T-cell (primary cell): ENCODE measurements around the gene SMG7. TPM values are rescaled to one million over a fixed set of nuclear protein-coding genes. Genes with fewer than 3 reads are reported as not detected.

Experiments
- ATAC-seq, 4 experiments: fragments of 200-7000 bp in 3 of 4; fragments of 150-1000 bp in 1 of 4; cut with Tn5 transposase; replicated peaks in 1 of 4; 1 replicate in 3 of 4; 2 replicates in 1 of 4; pipeline ENCODE4 v1.10.0; 2021; ENCODE audit warnings: moderate library complexity in 3 of 4, mild to moderate bottlenecking in 2 of 4, moderate number of reproducible peaks in 1 of 4
- CTCF ChIA-PET, 2 donors: fragments of 300-600 bp; sonication (Branson Sonifier 250); formaldehyde crosslinking; loops; one replicate each; lab custom pipeline; 2022; ENCODE audit warnings: antibody characterized with exemption in 2 of 2; lab: Charles Lee
- POLR2A ChIA-PET, 2 donors: fragments of 300-600 bp; sonication (Branson Sonifier 250); formaldehyde crosslinking; loops; one replicate each; lab custom pipeline; 2022; ENCODE audit warnings: antibody characterized with exemption in 2 of 2; lab: Charles Lee
- DNase-seq, 35 experiments: peaks; one replicate each; pipeline versions ENCODE4 v3.0.0 to v3.0.0-alpha.2; 2013 to 2023
- H3K27ac ChIP-seq: one replicate; pipeline ENCODE4 v1.5.1; 2013; ENCODE audit warnings: low read length
- H3K27me3 ChIP-seq, 2 experiments: replicated peaks in 1 of 2; 1 replicate in 1 of 2; 2 replicates in 1 of 2; pipeline versions ENCODE4 v1.6.1 to v1.7.0; 2013; ENCODE audit warnings: low read length in 1 of 2, mixed read lengths in 1 of 2; ENCODE audit not compliant: control insufficient read depth in 2 of 2, insufficient read depth in 2 of 2; ENCODE audit errors: extremely low read depth in 1 of 2
- H3K36me3 ChIP-seq, 2 donors: 1 replicate in 1 of 2; 2 replicates in 1 of 2; pipeline versions ENCODE4 v1.6.1 to v1.7.0; 2013; ENCODE audit warnings: low read length in 1 of 2; ENCODE audit not compliant: control insufficient read depth in 2 of 2, insufficient read depth in 1 of 2; ENCODE audit errors: extremely low read depth in 1 of 2
- H3K4me1 ChIP-seq, 2 experiments: 1 replicate in 1 of 2; 2 replicates in 1 of 2; pipeline versions ENCODE4 v1.6.1 to v1.7.0; 2013; ENCODE audit warnings: low read length in 2 of 2, mixed read lengths in 1 of 2; ENCODE audit not compliant: insufficient read depth in 2 of 2, control insufficient read depth in 1 of 2; ENCODE audit errors: extremely low read depth in 1 of 2
- H3K4me3 ChIP-seq, 2 donors: 1 replicate in 1 of 2; 2 replicates in 1 of 2; pipeline versions ENCODE4 v1.5.1 to v1.7.0; 2013; ENCODE audit warnings: mild to moderate bottlenecking in 2 of 2, low read length in 1 of 2, moderate library complexity in 1 of 2; ENCODE audit not compliant: control insufficient read depth in 1 of 2; ENCODE audit errors: extremely low read depth in 1 of 2
- H3K9me3 ChIP-seq: 2 replicates; pipeline ENCODE4 v1.7.0; 2013
- H3K27ac Mint-ChIP-seq, 2 donors: one replicate each; pipeline ENCODE4 v1.8.0; 2020 to 2021; ENCODE audit warnings: mild to moderate bottlenecking in 2 of 2, mixed read lengths in 2 of 2
- H3K27me3 Mint-ChIP-seq, 2 donors: one replicate each; pipeline ENCODE4 v1.8.0; 2021 to 2022; ENCODE audit warnings: mixed read lengths in 2 of 2
- H3K36me3 Mint-ChIP-seq: one replicate; pipeline ENCODE4 v1.8.0; 2021; ENCODE audit warnings: mixed read lengths
- H3K4me1 Mint-ChIP-seq, 3 donors: one replicate each; pipeline ENCODE4 v1.8.0; 2020 to 2022; ENCODE audit warnings: mixed read lengths in 3 of 3, mild to moderate bottlenecking in 1 of 3
- H3K4me3 Mint-ChIP-seq, 3 donors: one replicate each; pipeline ENCODE4 v1.8.0; 2020 to 2022; ENCODE audit warnings: mild to moderate bottlenecking in 3 of 3, mixed read lengths in 3 of 3, moderate library complexity in 3 of 3
- H3K9me3 Mint-ChIP-seq, 3 donors: one replicate each; pipeline ENCODE4 v1.8.0; 2020 to 2022; ENCODE audit warnings: mixed read lengths in 3 of 3
- WGBS: methylation state at CpG from one replicate; pipeline ENCODE4 v1.1.5; 2013; ENCODE audit warnings: missing lambda C conversion rate; ENCODE audit not compliant: insufficient coverage; 5-methylcytosine and 5-hydroxymethylcytosine counted together
- total RNA-seq, 35 experiments: library from RNA in 6 of 35; stranded (reverse) in 6 of 35; fragments of 120-200 nt in 1 of 35; gene quantifications; one replicate each; pipeline versions ENCODE4 v1.2.1 to v1.2.4 and lab custom pipeline; 2013 to 2026

SMG7 gene
- total RNA-seq, 5 donors from 2014 or later (not counting 1 experiment from before 2014, with no cell fraction given) = 52.6 to 59.0 (median 54.6) TPM

DNA sequence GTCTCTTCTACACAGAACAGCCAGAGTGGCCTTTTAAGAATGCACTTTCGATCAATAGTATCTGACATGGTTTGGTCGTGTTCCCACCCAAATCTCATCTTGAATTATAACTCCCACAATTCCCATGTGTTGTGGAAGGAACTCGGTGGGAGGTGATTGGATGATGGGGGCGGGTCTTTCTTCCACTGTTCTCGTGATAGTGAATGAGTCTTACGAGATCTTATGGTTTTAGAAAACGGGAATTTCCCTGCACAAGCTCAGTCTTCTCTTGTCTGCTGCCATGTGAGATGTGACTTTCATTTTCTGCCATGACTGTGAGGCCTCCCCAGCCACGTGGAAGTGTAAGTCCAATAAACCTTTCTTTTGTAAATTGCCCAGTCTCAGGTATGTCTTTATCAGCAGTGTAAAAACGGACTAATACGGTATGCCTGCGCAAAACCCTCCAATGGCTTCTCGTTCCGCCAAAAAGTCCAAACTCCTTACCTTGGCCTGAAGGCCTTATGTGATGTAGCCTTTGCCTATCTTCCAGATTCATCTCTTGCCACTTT lies 23.0 kb upstream of the SMG7 start:
- no peak overlapping the region for H3K4me3 Mint-ChIP-seq
- H3K4me1 Mint-ChIP-seq = no peaks in the 10 kb centered on the region
- POLR2A ChIA-PET = interaction anchor here in 1 of 2 donors (0.6 kb wide), 1 partner anchor 229 kb away, joined by 3 read pairs; no protein-coding TSS in a partner anchor

DNA sequence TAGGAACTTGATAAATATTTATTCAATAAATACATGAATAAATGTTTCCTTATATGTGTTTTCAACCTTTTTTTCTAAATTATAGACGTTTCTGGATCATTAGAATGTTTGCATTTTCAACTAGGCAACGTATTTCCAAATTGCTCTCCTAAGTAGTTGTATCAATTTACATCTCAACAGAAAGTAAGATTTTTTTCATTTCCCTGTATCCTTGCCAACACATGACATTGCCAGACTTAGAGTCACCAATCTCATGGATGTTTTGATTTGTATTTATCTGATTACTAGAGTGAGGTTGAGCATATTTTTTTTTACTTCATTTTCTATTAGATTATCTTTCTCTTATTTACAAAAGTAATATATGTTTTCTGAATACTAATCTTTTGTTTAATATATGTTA lies 22.2 kb upstream of the SMG7 start:
- Histone ChIP-seq H3K27me3 (no peaks in the 10 kb centered on the region), H3K4me3 (no peak overlapping the region), H3K9me3 (no peaks in the 10 kb centered on the region), H3K36me3 (no peaks in the 10 kb centered on the region), H3K27ac (no peak overlapping the region), H3K4me1 (no peaks in the 10 kb centered on the region)
- DNase-seq (no peak), ATAC-seq (no peak)
- Mint-ChIP-seq H3K27me3 (peaks cover 5 to 10% of the 10 kb centered on the region in 2 donors), H3K36me3 (no peaks in the 10 kb centered on the region), H3K9me3 (no peaks in the 10 kb centered on the region), H3K4me1 (no peaks in the 10 kb centered on the region), H3K4me3 (no peak overlapping the region), H3K27ac (no peak overlapping the region)
- POLR2A ChIA-PET = no interaction called here
- no CpG with 5 or more reads among the region's 2 CpGs for WGBS
- CTCF ChIA-PET = no interaction called here

More for the DNA sequence above, 23.0 kb upstream of the SMG7 start:
- WGBS = 87% methylated on average over 9 of the region's 13 CpGs
- no peak overlapping the region for H3K4me3 ChIP-seq
- no peak overlapping the region for H3K27ac Mint-ChIP-seq
- DNase-seq = no peak
- no peak overlapping the region for H3K27ac ChIP-seq
- no peaks in the 10 kb centered on the region for H3K36me3 ChIP-seq
- H3K27me3 Mint-ChIP-seq = peaks cover 0 to 3% of the 10 kb centered on the region in 2 donors
- no peaks in the 10 kb centered on the region for H3K9me3 Mint-ChIP-seq
- CTCF ChIA-PET = no interaction called here
- H3K36me3 Mint-ChIP-seq = no peaks in the 10 kb centered on the region
- ATAC-seq = no peak
- H3K9me3 ChIP-seq = no peaks in the 10 kb centered on the region
- no peaks in the 10 kb centered on the region for H3K4me1 ChIP-seq
- no peaks in the 10 kb centered on the region for H3K27me3 ChIP-seq

DNA sequence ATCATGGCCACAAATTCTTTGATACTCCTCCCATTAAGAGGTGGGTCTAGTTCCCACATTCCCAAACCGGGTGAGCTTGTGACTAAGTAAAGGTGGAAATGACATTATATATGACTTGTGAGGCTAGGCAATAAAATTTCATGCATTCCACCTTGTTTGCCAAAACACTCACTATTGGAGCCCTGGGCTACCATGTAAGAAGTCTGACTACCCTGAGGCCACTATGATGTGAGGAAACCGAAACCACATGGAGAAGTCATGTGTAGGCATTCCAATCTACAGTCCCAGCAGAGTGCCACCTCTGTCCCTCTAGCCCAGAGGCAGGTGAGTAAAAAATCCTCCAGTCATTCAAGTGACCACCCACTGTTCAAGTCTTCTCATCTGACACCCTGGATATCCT lies 17.9 kb upstream of the SMG7 start:
- no peaks in the 10 kb centered on the region for H3K36me3 Mint-ChIP-seq
- H3K27me3 ChIP-seq = peaks cover 0 to 13% of the 10 kb centered on the region in 2 experiments
- H3K27ac ChIP-seq = no peak overlapping the region
- ChIA-PET CTCF (no interaction called here), POLR2A (no interaction called here)
- H3K27me3 Mint-ChIP-seq = peaks cover 31 to 32% of the 10 kb centered on the region in 2 donors
- no CpG with 5 or more reads among the region's 2 CpGs for WGBS
- no peaks in the 10 kb centered on the region for H3K9me3 Mint-ChIP-seq
- H3K36me3 ChIP-seq = no peaks in the 10 kb centered on the region
- ATAC-seq = no peak
- no peak overlapping the region for H3K4me3 Mint-ChIP-seq
- H3K4me1 ChIP-seq = no peaks in the 10 kb centered on the region
- DNase-seq = no peak
- H3K9me3 ChIP-seq = no peaks in the 10 kb centered on the region
- H3K27ac Mint-ChIP-seq = no peak overlapping the region
- H3K4me1 Mint-ChIP-seq = no peaks in the 10 kb centered on the region
- H3K4me3 ChIP-seq = no peak overlapping the region

DNA sequence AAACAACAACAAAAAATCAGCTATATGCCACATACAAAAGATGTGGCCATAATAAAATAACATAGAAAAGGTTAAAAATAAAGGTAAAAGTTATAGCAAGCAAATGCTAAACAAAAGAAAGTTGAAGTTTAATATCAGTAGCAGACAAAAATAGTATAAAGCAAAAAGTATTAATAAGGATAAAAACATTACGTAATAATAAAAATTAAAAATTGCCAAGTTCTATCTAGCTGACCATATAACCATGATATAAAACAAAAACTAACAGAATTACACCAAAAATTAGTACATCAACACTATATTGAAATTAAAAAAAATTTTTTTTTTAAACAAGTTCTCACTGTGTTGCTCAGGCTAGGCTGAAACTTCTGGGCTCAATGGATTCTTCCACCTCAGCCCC lies 15.5 kb upstream of the SMG7 start:
- ChIA-PET POLR2A (no interaction called here), CTCF (no interaction called here)
- no peaks in the 10 kb centered on the region for H3K9me3 Mint-ChIP-seq

DNA sequence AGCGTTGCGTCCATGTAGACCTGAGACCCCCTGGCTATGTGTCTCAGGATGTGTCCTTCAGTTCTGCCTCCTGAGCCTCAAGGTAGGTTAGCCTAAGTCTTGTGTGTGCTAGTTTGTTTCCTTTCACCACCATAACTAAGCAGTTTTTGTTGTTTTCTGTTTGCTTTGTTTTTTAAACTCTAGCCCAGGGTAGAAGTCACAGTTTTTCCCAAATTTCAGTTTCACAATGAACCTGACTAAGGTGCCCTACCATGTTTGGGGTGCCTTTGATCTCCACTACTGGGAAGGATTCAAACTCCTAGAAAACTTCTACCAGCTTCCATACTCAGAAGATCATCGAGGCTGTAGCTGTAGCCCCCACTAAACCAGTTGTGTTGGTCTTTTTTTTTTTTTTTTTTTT lies 14.8 kb upstream of the SMG7 start:
- H3K4me1 ChIP-seq = no peaks in the 10 kb centered on the region
- no peak for DNase-seq
- Mint-ChIP-seq H3K9me3 (no peaks in the 10 kb centered on the region), H3K4me1 (peaks cover 0 to 12% (median 2%) of the 10 kb centered on the region in 3 donors), H3K4me3 (no peak overlapping the region), H3K27me3 (peaks cover 39 to 40% of the 10 kb centered on the region in 2 donors), H3K27ac (no peak overlapping the region), H3K36me3 (no peaks in the 10 kb centered on the region)
- POLR2A ChIA-PET = interaction anchor here in 1 of 2 donors (0.6 kb wide), 1 partner anchor 32 kb away, joined by 3 read pairs; no protein-coding TSS in a partner anchor
- H3K27me3 ChIP-seq = peaks cover 0 to 16% of the 10 kb centered on the region in 2 experiments
- H3K27ac ChIP-seq = no peak overlapping the region
- no peak for ATAC-seq
- H3K36me3 ChIP-seq = no peaks in the 10 kb centered on the region
- 100% methylated on average over 2 of the region's 3 CpGs for WGBS
- no peaks in the 10 kb centered on the region for H3K9me3 ChIP-seq
- CTCF ChIA-PET = interaction anchor here in 1 of 2 donors (0.6 kb wide), 1 partner anchor 67 kb away, joined by 6 read pairs; no protein-coding TSS in a partner anchor
- H3K4me3 ChIP-seq = no peak overlapping the region

More for the DNA sequence above, 15.5 kb upstream of the SMG7 start:
- ATAC-seq = no peak
- Mint-ChIP-seq H3K4me1 (peaks cover 0 to 8% (median 2%) of the 10 kb centered on the region in 3 donors), H3K27me3 (peaks cover 34 to 35% of the 10 kb centered on the region in 2 donors), H3K36me3 (no peaks in the 10 kb centered on the region), H3K4me3 (no peak overlapping the region), H3K27ac (no peak overlapping the region)
- H3K27ac ChIP-seq = no peak overlapping the region
- H3K9me3 ChIP-seq = no peaks in the 10 kb centered on the region
- H3K4me1 ChIP-seq = no peaks in the 10 kb centered on the region
- WGBS = no CpG with 5 or more reads among the region's 1 CpG
- DNase-seq = no peak
- H3K36me3 ChIP-seq = no peaks in the 10 kb centered on the region
- H3K4me3 ChIP-seq = no peak overlapping the region
- peaks cover 0 to 14% of the 10 kb centered on the region in 2 experiments for H3K27me3 ChIP-seq

DNA sequence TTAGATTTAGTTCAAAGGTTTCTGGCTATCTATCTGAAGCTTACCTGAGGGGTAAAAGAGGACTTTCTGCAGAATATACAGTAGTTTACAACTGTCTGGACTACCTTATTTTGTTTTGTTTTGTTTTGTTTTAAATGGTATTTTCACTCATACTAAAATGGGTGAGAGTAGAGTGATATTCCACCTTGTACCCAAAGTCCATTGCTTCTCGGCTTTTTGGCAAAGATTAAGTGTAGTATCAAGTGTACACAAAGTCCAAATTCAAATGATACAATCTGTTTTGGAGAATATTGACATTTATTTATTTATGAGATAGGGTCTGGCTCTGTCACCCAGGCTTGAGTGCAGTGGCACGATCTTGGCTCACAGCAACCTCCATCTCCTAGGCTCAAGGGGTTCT lies 11.7 kb upstream of the SMG7 start:
- Mint-ChIP-seq H3K36me3 (no peaks in the 10 kb centered on the region), H3K4me3 (no peak overlapping the region), H3K27ac (no peak overlapping the region), H3K4me1 (peaks cover 0 to 12% (median 2%) of the 10 kb centered on the region in 3 donors), H3K27me3 (peaks cover 44 to 47% of the 10 kb centered on the region in 2 donors), H3K9me3 (no peaks in the 10 kb centered on the region)
- ChIA-PET CTCF (no interaction called here), POLR2A (interaction anchor here in 1 of 2 donors (0.6 kb wide), 1 partner anchor 10 kb away, joined by 3 read pairs; no protein-coding TSS in a partner anchor)
- ATAC-seq (no peak), DNase-seq (no peak)
- peaks cover 0 to 25% of the 10 kb centered on the region in 2 experiments for H3K27me3 ChIP-seq
- no peak overlapping the region for H3K4me3 ChIP-seq
- H3K27ac ChIP-seq = no peak overlapping the region
- H3K9me3 ChIP-seq = no peaks in the 10 kb centered on the region
- no CpG with 5 or more reads among the region's 2 CpGs for WGBS
- no peaks in the 10 kb centered on the region for H3K36me3 ChIP-seq
- H3K4me1 ChIP-seq = no peaks in the 10 kb centered on the region
